Fibroblast of the conjunctiva (primary cell): ENCODE measurements around the gene MMP24OS.
"Not testable (repeated sequence)": the region's sequence is repeated elsewhere in the genome, so short reads cannot be mapped to it uniquely, and the experiment has no call there.

ENCODE experiments used
- DNase-seq: peaks from one replicate; pipeline ENCODE4 v3.0.0-alpha.2; 2010; ENCODE audit warnings: low read depth

MMP24OS gene

GRCh38 chr20:35275741-35276251, 2.1 kb downstream of the MMP24OS start:
- DNase-seq = no peak

- DNase-seq = no peak
Measured at GRCh38 chr20:35274172-35275092, 3.5 kb downstream of the MMP24OS start.

GRCh38 chr20:35273449-35274171, 4.3 kb downstream of the MMP24OS start:
- no peak for DNase-seq

- no peak for DNase-seq
Measured at GRCh38 chr20:35271904-35272303, 6.0 kb downstream of the MMP24OS start.

GRCh38 chr20:35271073-35271882, 6.6 kb downstream of the MMP24OS start:
- DNase-seq = no peak

GRCh38 chr20:35270021-35270902, 7.7 kb downstream of the MMP24OS start:
- DNase-seq = no peak

- no peak for DNase-seq
Measured at GRCh38 chr20:35269055-35269781, 8.7 kb downstream of the MMP24OS start.

- no peak for DNase-seq
Measured at GRCh38 chr20:35267092-35267491, 10.8 kb downstream of the MMP24OS start.

GRCh38 chr20:35264755-35265154, 13.2 kb downstream of the MMP24OS start:
- DNase-seq = no peak

- no peak for DNase-seq
Measured at GRCh38 chr20:35263532-35264341, 14.2 kb downstream of the MMP24OS start.

GRCh38 chr20:35262731-35263531, 15.0 kb downstream of the MMP24OS start:
- not testable (repeated sequence) for DNase-seq

GRCh38 chr20:35262321-35262720, 15.6 kb downstream of the MMP24OS start:
- not testable (repeated sequence) for DNase-seq

GRCh38 chr20:35260426-35260825, 17.5 kb downstream of the MMP24OS start:
- no peak for DNase-seq

- DNase-seq = no peak
Measured at GRCh38 chr20:35257175-35257909, 20.6 kb downstream of the MMP24OS start.

- DNase-seq = no peak
Measured at GRCh38 chr20:35254448-35254999, 23.4 kb downstream of the MMP24OS start.

GRCh38 chr20:35253010-35253409, 24.9 kb downstream of the MMP24OS start:
- no peak for DNase-seq

GRCh38 chr20:35252598-35252997, 25.3 kb downstream of the MMP24OS start:
- DNase-seq = not testable (repeated sequence)

- no peak for DNase-seq
Measured at GRCh38 chr20:35252037-35252461, 25.9 kb downstream of the MMP24OS start.
